Fibroblast of the conjunctiva (primary cell): ENCODE results near the gene LGR6.
"Not testable (repeated sequence)": the region's sequence is repeated elsewhere in the genome, so short reads cannot be mapped to it uniquely, and the experiment has no call there.

ENCODE experiments used
- DNase-seq: peaks from one replicate; pipeline ENCODE4 v3.0.0-alpha.2; 2010; ENCODE audit warnings: low read depth

LGR6 gene

GRCh38 chr1:202329891-202330290 is 136.3 kb downstream of the LGR6 start:
- DNase-seq, result no peak

- no peak for DNase-seq
These were observed 140.3 kb downstream of the LGR6 start for GRCh38 chr1:202333861-202334260.

GRCh38 chr1:202343652-202344349 is 150.2 kb downstream of the LGR6 start:
- DNase-seq, result no peak

- DNase-seq, result no peak
These were observed 154.5 kb downstream of the LGR6 start for GRCh38 chr1:202348005-202348508.

GRCh38 chr1:202348509-202349205 is 155.1 kb downstream of the LGR6 start, which contains the start of gene PPP1R12B:
Gene PPP1R12B, plus strand, starts transcription at chr1:202348699. Its CDS starts 153 bp downstream, at chr1:202348852.
- DNase-seq, result peak; percentile 99

GRCh38 chr1:202349206-202349928 is 155.8 kb downstream of the LGR6 start:
- peak; percentile 78 for DNase-seq

GRCh38 chr1:202351725-202352124 is 158.1 kb downstream of the LGR6 start:
- no peak for DNase-seq

- not testable (repeated sequence) for DNase-seq
These were observed 159.1 kb downstream of the LGR6 start for GRCh38 chr1:202352583-202353197.

GRCh38 chr1:202355944-202356553 is 162.4 kb downstream of the LGR6 start:
- DNase-seq, result no peak

- DNase-seq, result no peak
These were observed 163.9 kb downstream of the LGR6 start for GRCh38 chr1:202357506-202357905.

- no peak for DNase-seq
These were observed 167.6 kb downstream of the LGR6 start for GRCh38 chr1:202361224-202361623.

- no peak for DNase-seq
These were observed 168.1 kb downstream of the LGR6 start for GRCh38 chr1:202361701-202362100.

GRCh38 chr1:202362212-202362611 is 168.6 kb downstream of the LGR6 start:
- DNase-seq, result no peak

GRCh38 chr1:202365092-202365815 is 171.7 kb downstream of the LGR6 start:
- no peak for DNase-seq

GRCh38 chr1:202367271-202367670 is 173.7 kb downstream of the LGR6 start:
- DNase-seq, result no peak
